ENCODE results near the gene LAMTOR5. TPM values are rescaled to one million over a fixed set of nuclear protein-coding genes. Genes with fewer than 3 reads are reported as not detected.

LAMTOR5 gene
- total RNA-seq, 1 donor from 2014 or later, result 125 TPM

- peak in 1 of 2 donors; percentile 63 for DNase-seq (ENCODE audit: low read depth in 2 of 2)
Observed at GRCh38 chr1:110390692-110391245, 16.7 kb downstream of the LAMTOR5 start, which contains the start of gene SLC16A4. SLC16A4 (minus strand) TSS chr1:110391026; CDS start chr1:110389323, 1,703 bp downstream.

- DNase-seq (ENCODE audit: low read depth in 2 of 2), result peak in 1 of 2 donors; percentile 81
Observed at GRCh38 chr1:110390096-110390495, 17.4 kb downstream of the LAMTOR5 start.

- no peak for DNase-seq (ENCODE audit: low read depth in 2 of 2)
Observed at GRCh38 chr1:110387048-110387754, 20.3 kb downstream of the LAMTOR5 start.

- no peak for DNase-seq (ENCODE audit: low read depth in 2 of 2)
Observed at GRCh38 chr1:110385369-110385768, 22.1 kb downstream of the LAMTOR5 start.

GRCh38 chr1:110384581-110385321, 22.7 kb downstream of the LAMTOR5 start:
- DNase-seq (ENCODE audit: low read depth in 2 of 2), result no peak

GRCh38 chr1:110383251-110383990, 24.1 kb downstream of the LAMTOR5 start:
- peak; percentile 6 to 17 for DNase-seq (ENCODE audit: low read depth in 2 of 2)

- DNase-seq (ENCODE audit: low read depth in 2 of 2), result peak in 1 of 2 donors; percentile 7
Observed at GRCh38 chr1:110380672-110381283, 26.7 kb downstream of the LAMTOR5 start.

- no peak for DNase-seq (ENCODE audit: low read depth in 2 of 2)
Observed at GRCh38 chr1:110375490-110375889, 32.0 kb downstream of the LAMTOR5 start.

GRCh38 chr1:110370827-110371226, 36.7 kb downstream of the LAMTOR5 start:
- DNase-seq (ENCODE audit: low read depth in 2 of 2), result peak; percentile 31 to 65

- no peak for DNase-seq (ENCODE audit: low read depth in 2 of 2)
Observed at GRCh38 chr1:110364221-110364620, 43.3 kb downstream of the LAMTOR5 start.

- no peak for DNase-seq (ENCODE audit: low read depth in 2 of 2)
Observed at GRCh38 chr1:110361856-110362255, 45.6 kb downstream of the LAMTOR5 start.

GRCh38 chr1:110360431-110360830, 47.1 kb downstream of the LAMTOR5 start:
- DNase-seq (ENCODE audit: low read depth in 2 of 2), result no peak

GRCh38 chr1:110356379-110356778, 51.1 kb downstream of the LAMTOR5 start:
- no peak for DNase-seq (ENCODE audit: low read depth in 2 of 2)

- DNase-seq (ENCODE audit: low read depth in 2 of 2), result no peak
Observed at GRCh38 chr1:110355321-110355720, 52.2 kb downstream of the LAMTOR5 start.

Other genes starting within 250 kb of the LAMTOR5 start
- 0.44 and 0.99 TPM in 2 replicates for gene KCNC4, start 197.4 kb downstream of the LAMTOR5 start, total RNA-seq
- gene RBM15, start 68.3 kb downstream of the LAMTOR5 start, total RNA-seq, result 18.7 and 27.4 TPM in 2 replicates
- gene SLC16A4, start 16.7 kb downstream of the LAMTOR5 start, total RNA-seq, result 0.20 and 0.65 TPM in 2 replicates
- not detected in 2 replicates for gene PROK1, start 43.5 kb upstream of the LAMTOR5 start, total RNA-seq
- not detected in 2 replicates for gene KCNA10, start 111.5 kb upstream of the LAMTOR5 start, total RNA-seq
- gene KCNA2, start 198.7 kb upstream of the LAMTOR5 start, total RNA-seq, result not detected in 2 replicates

Data from lung microvascular endothelial cell (primary cell).